GM18951 (cell line): ENCODE data around the gene LENG9.
"Not testable (repeated sequence)": the region's sequence is repeated elsewhere in the genome, so short reads cannot be mapped to it uniquely, and the experiment has no call there.

Experiments
- POLR2A ChIP-seq: IDR thresholded peaks from 4 replicates; pipeline ENCODE4 v1.6.1; 2011; ENCODE audit warnings: mild to moderate bottlenecking; ENCODE audit not compliant: insufficient read length, insufficient read depth; ENCODE audit errors: extremely low read depth
- in situ Hi-C: fragments of 300-500 bp; cut with MboI; formaldehyde crosslinking; loops from one replicate; pipeline ENCODE4 v1.12.0; 2022; ENCODE audit warnings: low sequenced_read_pairs, mixed read lengths, inconsistent platforms; ENCODE audit not compliant: unreplicated experiment

The LENG9 gene

DNA sequence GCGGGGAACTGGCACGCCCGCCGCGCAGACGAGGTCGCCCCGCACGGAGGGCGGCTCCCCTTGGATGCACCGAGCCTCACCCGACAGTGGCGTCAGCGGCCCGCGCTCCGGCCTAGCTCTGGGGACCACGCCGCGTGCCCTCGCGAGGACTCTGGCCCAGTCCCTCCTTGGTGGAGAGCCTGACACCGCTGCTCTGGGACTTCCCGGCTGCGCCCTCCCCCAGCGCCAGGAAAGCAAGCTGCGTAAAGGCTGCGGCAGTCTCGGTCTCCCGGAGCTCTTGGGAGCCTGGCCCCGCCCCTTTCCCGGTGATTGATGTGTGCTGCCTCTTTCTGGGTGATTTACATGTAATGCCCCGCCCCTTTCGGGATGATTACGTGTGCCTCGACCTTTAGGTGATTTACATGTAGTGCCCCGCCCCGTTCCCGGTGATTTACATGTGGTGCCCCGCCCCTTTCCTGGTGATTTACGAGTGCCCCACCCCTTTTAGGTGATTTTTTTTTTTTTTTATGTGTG is at the start of gene LENG9:
Gene LENG9, minus strand, starts transcription at position 248 of the 513 bp plus-strand sequence. CDS start 252 bp downstream, outside the sequence.
- in situ Hi-C loops, result no loop called here
- TF ChIP-seq POLR2A, result peak; percentile 80

DNA sequence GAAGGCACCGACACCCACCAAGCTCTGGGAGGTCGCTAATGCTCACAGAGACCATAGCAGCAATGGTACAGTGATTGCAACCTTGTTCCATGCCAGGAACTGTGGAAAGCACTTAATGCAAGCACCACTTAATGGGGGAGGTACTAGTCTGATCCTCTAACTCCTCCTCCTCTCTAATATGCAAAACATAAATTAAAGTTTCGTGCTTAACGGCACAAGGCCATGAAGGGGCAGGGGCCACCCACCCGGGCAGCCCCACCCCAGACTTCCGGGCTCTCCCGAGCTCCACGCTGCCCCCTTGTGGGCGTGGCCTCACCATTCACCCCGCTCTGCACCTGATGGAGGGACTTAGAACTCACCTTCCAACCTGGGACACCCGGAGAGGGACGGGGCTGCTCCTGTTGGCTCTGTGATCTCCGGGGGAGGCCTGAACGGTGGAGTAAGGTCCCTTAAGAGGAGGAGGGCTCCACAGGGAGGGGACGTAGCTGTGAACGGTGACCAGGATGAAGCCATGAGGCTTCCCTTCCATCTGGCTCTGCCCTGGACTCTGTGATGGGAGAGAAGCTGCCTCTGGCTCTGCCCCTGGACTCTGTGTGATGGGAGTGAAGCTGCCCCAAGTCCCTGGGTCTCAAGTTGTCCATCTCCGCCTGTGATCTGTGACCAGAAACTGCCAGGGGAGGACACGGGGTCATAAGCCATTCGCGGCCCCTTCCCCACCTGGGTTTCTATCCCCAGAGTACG is 45.8 kb upstream of the LENG9 start:
- in situ Hi-C loops, result not testable (repeated sequence)

DNA sequence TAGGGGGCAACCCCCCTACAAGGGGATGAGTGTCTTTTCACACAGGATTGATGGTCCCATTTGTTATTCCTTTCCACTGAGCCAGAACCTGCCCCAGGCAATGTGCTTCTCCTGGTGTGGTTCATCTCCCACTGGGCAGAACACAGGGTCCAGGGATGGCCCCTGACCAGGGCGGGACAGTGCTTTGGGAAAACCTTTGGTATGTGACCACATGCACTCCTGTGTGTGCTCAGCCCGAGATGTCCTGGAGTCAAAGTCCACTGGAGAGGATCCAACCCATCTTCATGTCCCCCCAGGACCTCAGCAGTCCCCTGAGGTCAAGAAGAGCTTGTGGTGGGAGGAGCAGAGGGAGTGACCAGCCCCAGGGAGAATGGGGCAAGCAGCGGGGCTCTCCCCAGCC is 44.9 kb upstream of the LENG9 start:
- in situ Hi-C loops, result not testable (repeated sequence)

DNA sequence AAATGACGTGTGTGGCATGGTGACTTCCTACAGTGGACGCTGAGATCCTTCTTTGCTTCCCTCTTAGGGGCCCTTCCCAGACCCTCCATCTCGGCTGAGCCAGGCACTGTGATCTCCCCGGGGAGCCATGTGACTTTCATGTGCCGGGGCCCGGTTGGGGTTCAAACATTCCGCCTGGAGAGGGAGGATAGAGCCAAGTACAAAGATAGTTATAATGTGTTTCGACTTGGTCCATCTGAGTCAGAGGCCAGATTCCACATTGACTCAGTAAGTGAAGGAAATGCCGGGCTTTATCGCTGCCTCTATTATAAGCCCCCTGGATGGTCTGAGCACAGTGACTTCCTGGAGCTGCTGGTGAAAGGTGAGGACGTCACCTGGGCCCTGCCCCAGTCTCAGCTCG is 44.2 kb upstream of the LENG9 start:
- in situ Hi-C loops, result no loop called here

DNA sequence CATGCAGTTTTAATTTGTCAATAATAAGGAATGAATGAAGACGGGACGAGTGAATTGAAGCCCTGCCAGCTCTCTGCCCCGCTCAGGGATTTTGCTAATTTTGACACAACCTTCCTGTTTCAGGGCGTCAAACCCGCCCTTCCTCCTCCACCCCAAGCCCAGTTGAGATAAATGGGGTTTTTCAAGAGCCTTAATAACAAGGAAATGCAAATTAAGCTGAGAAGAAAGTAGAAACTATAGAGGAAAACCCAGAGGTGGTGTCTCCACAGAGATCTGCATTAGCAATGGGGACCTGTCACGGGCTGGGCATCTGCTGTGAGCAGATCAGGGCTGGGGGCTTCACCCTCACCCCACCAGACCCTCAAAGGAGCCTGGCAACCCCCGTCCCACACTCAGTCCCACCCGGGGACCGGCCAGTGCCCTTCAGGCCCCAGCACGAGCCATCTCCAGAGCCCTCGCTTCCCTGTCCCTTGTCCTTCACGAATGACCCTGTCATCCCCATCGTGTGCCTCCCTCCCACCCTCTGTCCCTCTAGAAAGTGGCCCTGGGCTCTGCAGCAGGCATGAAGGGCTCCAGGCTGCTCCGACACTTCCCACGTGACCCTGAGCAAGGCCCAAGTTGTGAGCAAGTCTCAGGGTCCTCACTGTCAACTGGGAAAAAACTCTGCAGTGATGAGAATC is 43.6 kb upstream of the LENG9 start:
- in situ Hi-C loops, result not testable (repeated sequence)

More for the DNA sequence above, 44.2 kb upstream of the LENG9 start:
- TF ChIP-seq POLR2A, result no peak

DNA sequence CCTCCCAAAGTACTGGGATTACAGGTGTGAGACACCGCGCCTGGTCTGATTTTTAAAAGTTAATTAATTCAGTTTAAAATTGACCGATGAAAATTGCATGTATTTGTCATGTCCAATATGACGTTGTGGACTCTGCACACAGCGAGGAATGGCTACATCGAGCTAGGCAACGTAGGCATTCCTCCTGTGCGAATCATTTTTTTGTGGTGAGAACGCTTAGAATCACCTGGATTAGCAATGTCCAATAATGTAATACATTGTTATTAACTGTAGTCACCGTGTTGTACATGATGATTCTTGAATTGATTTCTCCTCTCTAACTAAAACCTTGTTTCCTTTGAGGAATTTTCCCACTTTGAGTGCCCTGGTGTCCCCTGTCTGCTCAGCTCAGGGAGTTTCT is 42.5 kb upstream of the LENG9 start:
- no peak for TF ChIP-seq POLR2A
- in situ Hi-C loops, result no loop called here

DNA sequence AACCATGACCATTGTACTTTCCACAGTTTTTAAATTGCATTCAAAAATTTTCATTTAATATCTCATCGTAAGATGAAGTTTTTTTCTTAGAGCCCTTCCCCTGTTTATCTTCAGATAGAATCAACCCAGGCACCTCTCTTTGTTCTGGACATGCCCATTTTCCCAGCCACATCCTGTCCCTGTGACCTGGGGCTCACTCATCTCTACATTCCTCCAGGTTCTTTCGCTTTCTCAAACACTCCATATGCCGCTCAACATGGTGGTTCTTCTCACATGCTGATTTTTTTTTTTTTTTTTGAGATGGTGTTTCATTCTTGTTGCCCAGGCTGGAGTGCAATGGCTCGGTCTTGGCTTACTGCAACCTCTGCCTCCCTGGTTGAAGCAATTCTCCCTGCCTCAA is 42.0 kb upstream of the LENG9 start:
- in situ Hi-C loops, result not testable (repeated sequence)

DNA sequence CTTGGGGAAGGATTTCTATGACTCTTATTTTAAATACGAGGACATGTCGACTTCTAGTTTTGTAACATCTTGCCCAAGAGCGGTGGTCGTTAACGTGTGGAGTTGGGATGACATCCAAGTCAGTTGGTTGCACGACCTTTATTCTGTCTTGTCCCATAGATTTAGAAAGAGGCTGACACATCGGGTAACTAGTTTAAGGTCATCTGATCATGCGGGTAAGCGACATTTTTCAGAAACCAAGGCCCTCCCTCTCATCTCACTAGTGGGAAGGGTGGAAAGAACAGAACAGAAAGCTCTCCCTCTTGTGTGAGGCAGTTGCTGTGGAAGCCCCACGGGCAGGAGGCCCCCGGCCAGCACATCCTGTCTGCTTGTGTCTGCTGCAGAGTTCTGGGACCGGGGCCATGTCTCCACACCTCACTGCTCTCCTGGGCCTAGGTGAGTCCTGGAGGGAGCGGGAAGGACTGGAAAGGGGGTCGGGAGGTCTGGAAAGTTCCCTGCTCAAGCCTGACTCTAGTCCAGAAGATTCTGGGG is 39.0 kb upstream of the LENG9 start, which contains the start of gene LAIR2:
Gene LAIR2, plus strand, starts transcription at position 314 of the 531 bp plus-strand sequence. Its CDS starts 88 bp downstream, at position 402.
- in situ Hi-C loops, result no loop called here
- no peak for TF ChIP-seq POLR2A

DNA sequence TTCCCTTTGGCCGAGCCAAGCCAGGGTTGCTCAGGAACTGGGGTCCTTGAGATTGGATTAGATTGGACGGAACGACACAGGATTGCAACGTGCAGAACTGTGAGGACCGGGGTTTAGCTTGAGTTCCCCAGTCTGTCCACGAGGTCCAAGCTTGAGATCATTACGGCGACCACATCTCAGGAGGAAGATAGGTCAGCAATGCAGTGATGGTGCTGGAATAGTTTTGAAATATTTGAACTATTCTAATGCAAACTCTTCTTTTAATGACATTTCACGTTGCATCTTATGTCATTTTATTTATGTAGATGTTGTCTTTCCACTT is 34.8 kb upstream of the LENG9 start:
- in situ Hi-C loops, result loop anchor here (5.0 to 25.0 kb wide), 2 partner anchors 126 to 439 kb away; partner anchors contain the start of gene NLRP7

DNA sequence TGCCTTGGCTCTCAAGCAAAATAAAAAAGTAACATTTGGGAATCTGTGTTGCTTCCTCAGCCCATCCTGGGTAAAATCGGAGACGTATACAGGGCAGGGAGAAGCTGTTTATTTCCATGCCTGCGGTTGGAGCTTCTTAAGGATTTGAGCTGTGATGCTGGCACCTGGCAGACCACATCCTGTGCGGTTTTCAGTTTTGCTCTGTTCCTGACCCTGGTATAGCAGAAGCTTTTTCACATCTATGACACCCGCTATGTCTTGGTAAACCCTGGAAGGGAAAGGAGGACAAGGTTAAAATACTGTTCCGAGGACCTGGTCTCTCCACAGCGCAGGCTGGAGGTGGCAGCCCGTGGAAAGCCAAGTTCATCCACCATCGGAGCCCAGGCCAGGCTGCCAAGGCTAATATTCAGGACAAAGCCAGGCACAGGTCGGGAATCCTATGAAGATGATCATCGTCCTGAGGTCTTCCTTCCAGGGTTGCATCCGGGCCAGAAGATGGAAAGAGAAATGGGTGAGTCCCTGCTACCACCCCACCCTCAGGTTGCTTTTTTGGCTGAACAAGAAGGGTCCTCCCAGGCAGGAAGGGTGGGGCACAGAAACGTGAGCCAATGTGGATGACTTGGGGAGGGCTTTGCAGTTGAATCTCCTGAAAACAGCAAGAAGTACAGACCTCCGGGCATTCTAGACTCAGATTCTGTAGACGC is 34.3 kb upstream of the LENG9 start:
- in situ Hi-C loops, result loop anchor here (5.0 to 25.0 kb wide), 2 partner anchors 126 to 439 kb away; partner anchors contain the start of gene NLRP7

DNA sequence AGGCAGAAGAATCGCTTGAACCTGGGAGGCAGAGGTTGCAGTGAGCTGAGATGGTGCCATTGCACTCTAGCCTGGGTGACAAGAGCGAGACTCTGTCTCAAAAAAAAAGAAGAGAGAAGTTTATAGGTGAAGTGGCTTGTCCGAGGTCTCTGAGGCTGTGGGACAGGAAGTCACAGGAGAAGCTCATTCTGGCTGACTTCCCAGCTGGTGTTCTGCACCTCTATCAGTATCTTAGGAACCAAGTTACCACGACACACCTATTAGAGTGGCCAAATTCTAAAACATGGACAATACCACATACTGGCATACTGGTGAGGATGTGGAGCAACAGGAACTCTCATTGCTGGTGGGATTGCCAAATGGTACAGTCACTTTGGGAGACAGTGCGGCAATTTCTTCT is 31.7 kb upstream of the LENG9 start:
- in situ Hi-C loops, result loop anchor here (5.0 to 25.0 kb wide), 2 partner anchors 123 to 442 kb away; partner anchors contain the start of gene NLRP7

DNA sequence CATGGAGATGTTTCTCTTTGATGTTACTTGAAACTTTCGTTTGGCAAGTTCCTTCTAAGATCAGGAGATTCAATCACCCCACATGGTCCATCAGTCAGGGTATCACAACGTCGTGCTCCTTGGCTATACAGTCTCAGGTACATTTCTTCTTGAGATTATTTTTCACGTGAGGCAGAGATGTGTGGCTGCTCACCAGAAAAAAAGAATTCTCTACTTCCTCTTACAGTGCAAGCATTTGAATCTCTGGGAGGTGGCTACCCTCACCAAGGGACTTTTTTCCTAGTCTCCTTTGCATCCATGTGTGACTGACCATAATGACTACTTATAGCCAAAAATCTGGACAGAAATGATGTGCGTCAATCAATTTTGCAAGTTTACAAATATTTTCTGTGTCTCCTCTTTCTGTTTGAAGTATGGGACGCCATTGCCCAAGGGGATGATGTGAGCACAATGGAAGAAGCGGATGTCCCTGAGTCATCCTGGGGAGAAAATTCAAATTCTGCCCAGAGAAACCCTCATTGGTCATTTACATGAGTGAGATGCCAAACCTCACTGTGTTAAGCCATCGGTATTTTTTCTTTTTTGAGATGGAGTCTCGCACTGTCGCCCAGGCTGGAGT is 30.5 kb upstream of the LENG9 start:
- in situ Hi-C loops, result loop anchor here (25.0 kb wide), 1 partner anchor 443 kb away; the partner anchor contains the start of gene NLRP7
- no peak for TF ChIP-seq POLR2A

DNA sequence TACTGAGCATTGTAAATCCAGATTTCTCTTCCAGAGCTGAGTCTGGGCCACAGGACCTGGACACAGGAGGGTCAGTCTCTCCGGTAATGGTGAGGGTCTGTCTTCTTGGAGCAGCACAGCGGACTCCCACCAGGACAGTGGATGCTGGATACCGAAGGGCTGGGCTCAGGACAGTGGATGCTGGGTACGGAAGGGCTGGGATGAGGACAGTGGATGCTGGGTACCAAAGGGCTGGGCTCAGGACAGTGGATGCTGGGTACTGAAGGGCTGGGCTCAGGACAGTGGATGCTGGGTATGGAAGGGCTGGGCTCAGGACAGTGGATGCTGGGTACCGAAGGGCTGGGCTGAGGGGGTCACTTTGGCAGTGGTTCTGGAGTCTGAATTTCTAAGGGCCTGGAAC is 29.5 kb upstream of the LENG9 start:
- in situ Hi-C loops, result loop anchor here (25.0 kb wide), 1 partner anchor 444 kb away; the partner anchor contains the start of gene NLRP7
